HS-5 (cell line): ENCODE results near the gene SMURF1.

Experiments
- DNase-seq: peaks from one replicate; pipeline ENCODE4 v3.0.0-alpha.2; 2012; ENCODE audit warnings: low read depth

Gene SMURF1

DNA sequence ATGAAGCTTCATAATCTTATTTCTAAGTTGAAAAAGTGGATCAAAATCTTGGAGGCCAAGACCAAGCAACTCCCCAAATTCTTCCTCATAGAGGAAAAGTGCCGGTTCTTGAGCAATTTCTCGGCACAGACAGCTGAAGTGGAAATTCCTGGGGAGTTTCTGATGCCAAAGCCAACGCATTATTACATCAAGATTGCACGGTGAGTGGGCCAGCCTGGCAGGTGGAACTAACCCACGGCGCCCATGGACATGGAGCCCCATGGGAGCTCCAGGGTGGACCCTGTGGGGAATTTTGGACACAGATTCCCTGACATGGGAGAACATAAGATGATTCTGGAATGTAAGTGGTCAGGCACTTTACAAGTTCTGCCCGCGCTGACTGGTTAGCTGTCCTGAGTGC is 139.7 kb downstream of the SMURF1 start:
- DNase-seq: no peak

DNA sequence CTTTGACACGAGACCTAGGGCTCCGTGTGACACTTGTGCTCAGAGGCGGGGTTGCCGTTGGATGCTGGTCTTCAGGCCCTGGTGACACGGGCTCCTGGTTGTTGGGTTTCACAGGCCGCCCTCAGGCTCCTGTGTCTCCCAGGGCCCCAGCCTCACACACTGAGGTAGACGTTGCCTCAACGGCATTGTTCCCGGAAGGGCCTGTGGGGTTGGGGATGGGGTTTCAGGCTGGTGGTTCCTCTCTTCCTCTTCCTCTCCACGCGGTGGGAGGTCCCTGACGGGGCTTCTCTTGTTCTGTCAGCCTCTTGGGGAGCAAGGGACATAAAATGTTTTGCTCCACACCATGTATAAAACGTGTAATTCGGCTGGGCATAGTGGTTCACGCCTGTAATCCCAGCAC is 140.5 kb downstream of the SMURF1 start:
- DNase-seq: no peak

DNA sequence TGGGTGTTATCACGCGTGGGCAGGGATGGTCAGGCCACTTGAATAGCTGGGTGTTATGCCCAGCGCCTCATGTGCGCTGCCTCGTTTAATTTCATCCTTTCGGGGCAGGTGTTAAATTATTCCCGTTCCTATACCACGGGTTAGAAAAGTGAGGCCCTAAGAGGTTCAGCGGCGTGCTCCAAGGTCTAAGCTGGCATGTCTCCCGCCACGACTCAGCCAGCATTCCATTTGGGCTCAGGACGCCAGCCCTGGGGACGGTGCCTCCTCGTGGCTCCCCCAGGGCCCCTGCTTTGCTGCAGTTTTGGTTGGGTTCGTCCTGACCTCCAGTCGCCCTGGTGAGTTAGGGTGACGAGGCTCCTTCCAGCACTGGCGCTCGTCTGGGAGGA is 141.1 kb downstream of the SMURF1 start:
- no peak for DNase-seq

DNA sequence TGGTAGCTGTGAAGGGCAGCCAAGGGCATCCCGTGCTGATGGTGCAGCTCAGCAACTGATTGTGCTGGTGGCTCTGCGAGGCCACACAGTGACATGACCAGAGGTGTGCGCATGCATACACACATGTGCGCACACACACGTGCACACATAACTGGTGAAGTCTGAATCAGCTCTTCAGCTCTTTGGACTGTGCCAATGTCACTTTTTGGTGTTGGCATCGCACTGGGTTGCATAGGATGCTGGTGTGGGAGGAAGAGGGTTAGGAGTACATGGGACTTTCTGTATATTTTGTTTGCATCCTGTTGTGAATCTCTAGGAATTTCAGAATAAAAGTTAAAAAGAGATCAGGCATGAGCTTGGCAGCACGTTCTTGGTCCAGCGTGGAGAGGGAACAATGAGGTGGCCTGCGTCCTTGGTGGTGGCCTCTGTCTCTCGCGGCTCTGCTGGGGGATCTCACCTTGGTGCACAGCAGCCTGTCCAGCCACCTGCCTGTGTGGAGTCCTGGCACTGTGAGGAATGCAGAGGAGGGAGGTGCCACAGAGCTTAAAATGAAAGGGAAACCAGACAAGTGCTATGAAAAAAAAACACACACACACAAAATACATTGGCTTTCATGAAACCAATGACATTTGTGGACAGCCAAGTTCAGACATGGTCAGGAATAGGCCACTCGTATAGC is 141.6 kb downstream of the SMURF1 start:
- DNase-seq: no peak

DNA sequence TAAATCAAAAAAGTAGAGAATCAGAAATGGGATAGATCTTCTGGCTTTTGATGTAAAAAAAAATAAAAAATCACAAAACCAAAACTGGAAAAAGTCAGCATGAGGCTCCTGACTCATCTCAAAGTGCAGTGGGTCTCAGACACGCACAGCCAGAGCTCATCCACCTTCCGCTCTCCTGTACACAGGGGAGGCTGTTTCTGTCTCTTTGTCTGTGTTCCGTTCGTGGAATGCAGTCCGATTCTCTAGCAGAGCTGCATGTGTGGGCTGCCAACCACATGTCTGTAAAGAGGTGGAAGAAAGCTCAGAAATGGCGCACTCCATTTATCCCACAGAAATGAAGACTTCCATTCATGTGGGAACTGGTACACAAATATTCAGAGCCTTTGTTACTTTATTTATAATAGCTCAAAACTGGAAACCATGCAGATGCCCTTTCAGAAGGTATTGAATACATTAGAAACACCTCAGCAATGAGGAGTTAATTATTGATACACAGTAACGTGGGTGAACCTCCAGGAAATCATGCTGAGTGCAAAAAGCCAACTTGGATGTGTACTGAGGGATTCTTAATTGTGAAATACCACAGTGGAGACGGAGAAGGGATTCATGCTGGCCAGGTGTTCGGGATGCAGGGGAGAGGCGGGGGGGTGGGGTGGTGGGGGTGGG is 142.3 kb downstream of the SMURF1 start:
- DNase-seq: no peak

DNA sequence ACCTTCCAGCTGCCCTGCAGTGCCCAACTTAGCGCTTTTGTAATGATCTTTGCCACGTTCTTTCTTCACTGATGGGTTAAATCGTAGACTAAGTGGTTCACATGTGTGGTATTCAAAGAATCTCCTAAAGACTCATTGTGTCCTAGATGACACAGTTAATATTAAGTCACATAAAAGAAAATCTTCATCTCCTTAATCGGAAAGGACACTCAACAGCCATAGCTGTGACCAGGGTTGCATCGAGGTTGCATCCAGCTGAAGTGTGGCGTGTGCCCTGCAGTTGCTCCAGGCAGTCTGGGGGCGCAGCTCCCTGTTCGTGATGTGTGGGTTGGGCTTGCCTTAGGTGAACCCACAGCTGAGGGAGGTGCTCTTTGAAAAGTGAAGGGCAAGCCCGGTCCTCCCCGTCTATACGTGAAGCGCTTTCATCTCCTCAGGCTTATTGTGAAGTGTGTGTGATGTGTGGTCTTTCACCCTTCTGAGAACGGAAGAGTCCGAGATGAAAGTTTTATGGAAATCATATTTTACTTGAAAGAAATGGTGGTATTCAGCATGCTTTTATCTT is 142.9 kb downstream of the SMURF1 start:
- DNase-seq: no peak

DNA sequence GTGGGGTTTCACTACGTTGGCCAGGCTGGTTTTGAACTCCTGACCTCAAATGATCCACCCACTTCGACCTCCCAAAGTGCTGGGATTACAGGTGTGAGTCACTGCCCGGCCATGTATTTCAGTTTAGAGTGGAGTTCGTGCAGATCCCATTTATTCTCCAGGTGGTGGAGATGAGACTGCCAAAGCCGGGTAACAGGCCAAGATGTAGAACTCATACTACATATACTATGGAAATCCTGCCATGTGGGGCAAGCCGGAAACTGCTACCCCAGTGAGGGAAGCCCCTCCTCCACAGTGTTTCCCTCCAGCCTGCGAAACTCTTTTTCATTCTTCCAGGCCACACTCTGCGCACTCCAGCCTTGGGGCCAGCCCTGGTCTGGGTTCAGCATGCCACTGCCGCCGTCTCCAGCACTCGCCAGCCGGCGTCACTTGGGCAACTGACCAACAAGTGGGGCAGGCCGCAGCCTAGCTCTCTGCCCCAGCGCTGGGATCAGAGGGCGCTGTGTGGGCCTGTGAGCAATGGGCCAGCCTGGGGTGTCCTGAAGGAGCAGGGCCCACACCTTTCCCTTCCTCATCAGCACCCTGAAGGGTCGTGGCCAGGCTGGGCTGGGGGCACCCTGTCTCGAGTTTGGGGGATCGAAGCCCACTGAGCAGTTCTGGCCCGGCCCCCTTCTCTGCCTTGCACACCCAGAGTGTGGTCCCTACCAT is 143.6 kb downstream of the SMURF1 start:
- no peak for DNase-seq

DNA sequence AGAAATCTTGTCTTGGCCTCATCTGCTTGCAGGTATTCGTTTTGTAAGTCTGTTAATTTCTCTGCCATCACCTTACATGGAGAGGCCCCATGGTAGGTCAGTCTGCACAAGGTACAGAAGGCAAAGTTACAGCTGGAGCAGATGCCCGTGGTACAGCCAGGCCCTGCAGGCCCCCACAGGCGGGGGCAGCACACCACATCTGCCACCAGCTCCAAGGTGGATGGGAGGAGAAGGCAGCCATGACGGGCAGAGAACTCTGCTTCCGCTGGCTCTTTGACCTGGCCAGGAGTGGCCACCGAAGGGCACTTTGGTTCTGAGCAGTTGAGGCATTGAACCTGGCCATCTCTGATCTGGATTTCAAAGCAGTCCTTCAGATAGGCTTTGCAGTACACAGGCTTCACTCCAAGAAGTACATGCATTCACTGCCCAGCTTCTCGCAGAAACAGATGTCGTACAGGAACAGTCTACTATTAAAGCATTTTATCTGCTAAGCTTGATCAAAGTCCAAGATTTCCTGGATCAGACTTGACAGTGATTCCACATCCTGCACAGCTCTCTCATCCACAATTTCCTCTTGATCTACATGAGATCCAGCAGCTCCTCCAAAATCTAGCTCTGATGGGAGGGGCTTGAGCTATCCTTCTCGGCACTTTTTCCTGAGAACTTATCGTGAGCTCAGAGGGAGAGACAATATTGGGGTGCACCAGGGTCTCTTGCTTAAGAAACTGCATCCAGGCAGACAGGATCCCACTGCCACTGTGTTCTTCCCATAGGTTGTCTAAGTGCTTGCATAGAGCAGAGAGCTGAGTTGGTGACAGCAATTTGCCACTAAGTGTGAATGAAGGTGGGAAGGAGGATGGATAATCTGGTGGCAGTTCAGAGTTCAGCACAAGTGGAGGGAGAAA is 144.8 kb downstream of the SMURF1 start:
- DNase-seq: no peak

DNA sequence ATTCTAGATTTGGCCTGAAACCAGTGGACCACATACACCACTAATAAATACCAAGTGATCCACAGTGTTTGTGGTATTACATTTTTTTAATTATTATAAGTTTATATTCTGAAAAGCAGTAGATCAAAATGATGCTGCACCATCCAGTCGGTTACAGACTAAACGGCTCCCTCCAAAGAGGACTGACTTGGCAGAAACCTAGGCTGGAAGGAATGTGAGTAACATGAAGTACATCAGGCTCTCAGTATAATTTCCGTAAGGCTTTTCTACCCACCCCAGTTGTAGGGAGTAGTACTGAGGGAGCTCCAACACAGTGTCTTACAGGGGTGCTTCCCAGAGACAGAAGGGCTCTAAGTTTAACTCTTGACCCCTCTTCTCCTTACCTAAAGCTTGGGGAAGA is 146.1 kb downstream of the SMURF1 start:
- DNase-seq: no peak

DNA sequence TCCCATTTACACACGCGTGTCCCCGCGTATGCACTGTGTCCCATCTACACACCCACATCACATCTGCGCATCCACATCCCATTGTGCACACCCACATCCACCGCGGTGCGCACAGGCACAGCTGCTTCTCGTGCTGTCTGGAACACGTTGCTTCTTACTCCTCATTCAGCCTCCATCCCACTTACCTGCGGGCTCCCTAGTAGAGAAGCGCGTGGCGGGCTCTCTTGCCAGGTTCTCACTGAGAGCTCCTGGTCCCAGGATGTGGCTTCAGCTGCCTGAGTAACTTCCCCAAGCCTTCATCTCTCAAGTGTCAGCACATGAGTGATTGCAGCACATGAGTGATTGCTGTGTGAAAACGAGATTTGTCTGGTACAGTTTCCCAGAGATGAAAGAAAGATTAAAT is 147.8 kb downstream of the SMURF1 start:
- no peak for DNase-seq

DNA sequence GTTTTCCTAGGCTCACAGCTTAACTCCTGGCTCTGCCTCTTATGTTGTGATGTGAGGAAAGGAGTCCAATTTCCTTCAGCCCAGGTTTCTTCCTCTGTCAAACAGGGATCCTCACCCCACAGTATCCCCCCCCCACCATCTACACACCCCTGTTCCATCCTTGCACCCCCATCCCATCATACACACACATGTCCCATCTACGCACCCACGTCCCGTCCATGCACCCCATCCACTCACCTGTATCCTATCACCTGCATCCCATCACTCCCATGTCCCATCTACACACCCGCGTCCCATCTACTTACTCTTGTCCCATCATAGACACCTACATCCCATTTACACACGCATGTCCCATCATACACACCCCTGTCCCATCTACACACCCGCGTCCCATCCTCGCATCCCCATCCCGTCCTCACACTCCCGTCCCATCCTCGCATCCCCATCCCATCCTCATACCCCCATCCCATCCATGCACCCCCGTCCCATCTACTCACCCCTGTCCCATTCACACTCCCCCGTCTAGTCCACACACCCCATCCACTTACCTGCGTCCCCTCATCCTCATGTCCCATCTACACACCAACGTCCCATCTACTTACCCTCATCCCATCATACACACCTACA is 148.3 kb downstream of the SMURF1 start:
- no peak for DNase-seq

DNA sequence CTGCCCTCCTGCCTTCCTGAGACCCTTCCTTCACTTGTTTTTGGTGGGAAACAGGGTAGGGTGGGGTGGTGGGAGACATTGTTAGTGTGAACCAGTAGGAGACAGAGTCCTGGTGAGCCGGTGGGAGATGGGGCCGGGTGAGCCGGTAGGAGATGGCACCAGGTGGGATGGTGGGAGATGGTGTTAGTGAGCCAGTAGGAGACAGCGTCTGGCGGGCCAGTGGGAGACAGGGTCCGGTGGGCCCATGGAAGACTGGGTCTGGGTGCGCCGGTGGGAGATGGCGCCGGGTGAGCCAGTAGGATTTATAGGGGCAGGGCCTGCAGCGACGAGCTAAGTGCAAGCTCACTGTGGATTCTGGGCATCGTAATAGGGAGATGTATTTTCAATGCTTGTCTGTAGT is 148.8 kb downstream of the SMURF1 start:
- DNase-seq: no peak

DNA sequence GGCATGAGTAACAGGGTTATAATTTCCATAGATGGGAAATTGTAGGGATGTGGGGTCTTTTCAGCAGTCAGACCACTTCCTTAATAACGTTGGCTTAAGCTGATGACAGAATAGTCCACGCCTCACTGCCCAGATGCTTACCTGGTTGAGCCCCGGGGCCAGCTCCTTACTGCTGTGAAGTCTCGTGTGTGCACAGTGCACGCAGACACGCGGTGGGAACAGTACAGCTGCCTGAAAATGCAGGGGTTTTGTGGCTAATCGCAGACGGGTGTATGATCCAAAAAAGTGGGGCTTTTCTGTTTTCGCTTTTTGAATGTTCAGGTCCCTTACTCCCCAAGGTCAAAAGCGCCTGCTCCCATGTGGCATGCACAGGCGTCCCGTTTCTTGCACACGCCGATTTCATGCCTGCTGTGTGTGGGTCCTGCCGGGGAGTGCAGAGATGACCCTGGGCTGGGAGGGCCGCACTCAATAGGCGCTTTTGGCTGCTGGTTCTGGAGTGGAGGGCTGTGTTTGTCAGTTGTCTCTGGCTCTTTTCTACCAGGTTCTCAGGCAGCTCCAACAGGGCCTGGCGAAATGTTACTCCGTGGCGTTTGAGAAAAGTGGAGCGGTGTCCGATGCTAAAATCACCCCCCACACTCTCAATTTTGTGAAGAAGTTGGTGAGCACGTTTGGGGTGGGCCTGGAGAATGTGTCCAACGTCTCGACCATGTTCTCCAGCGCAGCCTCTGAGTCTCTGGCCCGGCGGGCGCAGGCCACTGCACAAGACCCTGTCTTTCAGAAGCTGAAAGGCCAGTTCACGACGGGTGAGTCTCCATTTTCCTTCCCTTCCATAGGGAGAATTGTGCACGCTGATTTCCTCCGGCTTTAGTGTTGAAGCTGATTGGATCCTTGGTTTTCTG is 149.6 kb downstream of the SMURF1 start:
- no peak for DNase-seq

DNA sequence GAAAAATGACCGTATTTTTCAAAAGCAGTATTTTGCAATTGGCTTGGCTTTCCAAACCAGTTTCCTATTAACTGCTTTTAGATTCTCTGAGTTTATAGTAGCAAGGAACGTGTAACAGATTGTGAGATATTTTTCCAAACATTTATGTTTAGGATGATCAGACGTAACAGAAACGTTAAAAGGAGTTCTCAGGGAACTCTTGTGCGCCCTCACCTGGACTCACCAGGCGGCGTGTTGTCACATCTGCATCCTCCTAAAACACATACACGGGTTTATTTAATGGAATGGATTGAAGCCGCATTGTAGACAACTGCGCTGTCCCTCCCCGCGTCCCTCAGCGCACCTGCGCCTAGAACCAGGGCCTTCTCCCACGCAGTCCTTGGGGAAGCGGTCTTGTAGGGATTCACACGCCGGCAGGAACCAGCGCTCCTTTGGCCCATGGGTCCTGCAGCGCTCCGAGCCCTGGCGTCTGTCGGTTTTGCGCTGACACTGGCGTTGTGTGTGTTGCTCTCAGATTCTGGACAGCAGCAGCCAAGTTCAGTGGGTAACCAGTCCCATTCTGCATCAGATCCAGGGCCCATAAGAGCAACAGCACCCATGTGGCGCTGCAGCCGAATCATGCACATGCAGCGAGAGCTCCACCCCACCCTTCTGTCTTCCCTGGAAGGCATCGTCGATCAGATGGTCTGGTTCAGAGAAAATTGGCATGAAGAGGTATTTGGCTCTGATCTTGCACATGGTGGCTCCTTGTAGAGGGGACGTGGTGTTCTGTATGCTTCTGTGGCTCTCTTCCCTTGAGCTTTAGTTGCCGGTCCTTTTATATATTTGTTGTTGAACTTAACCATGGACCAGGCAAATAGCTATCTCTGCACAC is 150.6 kb downstream of the SMURF1 start:
- no peak for DNase-seq

DNA sequence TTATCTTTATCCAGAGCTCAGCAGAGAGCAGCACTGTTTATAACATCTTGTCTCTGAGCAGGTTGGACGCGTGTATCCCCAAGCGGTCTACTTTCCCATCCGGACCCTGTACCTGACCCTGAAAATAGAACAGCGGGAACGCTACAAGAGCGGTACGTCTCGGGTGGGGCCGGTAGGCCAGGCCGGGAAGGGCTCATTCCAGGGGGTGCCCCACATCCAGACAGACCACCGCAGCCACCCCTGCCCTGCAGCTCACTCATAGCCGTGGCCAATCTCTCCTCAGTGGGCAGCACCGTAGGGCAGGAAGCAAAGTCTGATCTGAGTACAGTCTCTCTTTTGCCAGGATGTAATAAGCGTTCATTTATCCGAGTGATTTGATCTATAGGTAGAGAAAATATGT is 151.8 kb downstream of the SMURF1 start:
- DNase-seq: no peak

DNA sequence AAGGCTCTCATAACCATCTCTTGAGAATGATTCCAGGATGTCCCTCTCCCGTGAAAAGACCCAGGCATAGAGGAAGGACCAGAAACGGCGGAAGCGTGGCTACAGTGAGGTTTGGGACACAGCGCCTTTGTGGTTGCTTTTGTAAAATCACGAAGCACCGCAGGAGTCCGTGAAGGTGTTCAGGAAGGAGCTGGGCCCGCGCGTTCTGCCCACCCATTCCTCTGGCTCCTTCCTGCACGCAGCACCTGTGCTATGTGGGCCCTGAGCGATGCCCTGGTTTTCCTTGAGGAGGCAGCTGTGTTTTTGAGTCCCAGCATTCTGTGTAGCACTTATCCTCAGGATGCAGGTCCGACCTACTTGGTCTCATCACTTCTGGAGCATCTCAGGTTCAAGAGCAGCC is 152.8 kb downstream of the SMURF1 start:
- no peak for DNase-seq

DNA sequence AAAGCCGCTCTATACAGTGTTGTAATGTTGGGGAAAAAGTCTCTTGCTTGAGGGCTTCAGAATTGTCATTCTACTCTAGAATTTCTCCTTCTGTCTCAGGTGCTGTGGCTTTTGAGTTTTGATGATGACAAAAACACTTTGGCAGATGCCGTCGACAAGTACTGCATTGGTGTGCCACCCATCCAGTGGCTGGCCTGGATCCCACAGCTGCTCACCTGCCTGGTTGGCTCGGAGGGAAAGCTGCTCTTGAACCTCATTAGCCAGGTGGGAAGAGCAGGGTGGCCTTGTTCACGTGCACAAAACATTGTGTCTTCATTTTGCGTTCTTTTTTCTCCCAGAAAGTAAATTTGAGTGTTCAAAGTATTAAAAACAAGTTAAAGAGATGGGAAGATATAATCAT is 153.6 kb downstream of the SMURF1 start:
- no peak for DNase-seq

DNA sequence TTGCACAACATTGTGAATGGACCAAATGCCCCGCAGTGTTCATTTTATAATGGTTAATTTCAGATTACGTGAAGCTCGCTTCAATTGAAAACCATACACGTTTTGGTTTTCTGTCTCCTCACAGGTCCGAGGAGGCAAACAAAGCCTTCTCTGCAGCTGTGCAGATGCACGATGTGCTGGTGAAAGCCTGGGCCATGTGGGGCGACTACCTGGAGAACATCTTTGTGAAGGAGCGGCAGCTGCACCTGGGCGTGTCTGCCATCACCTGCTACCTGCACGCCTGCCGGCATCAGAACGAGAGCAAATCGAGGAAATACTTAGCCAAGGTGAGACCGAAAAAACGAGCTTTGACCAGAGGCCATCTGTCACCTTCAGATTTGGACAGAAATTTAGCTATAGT is 155.3 kb downstream of the SMURF1 start:
- DNase-seq: no peak

DNA sequence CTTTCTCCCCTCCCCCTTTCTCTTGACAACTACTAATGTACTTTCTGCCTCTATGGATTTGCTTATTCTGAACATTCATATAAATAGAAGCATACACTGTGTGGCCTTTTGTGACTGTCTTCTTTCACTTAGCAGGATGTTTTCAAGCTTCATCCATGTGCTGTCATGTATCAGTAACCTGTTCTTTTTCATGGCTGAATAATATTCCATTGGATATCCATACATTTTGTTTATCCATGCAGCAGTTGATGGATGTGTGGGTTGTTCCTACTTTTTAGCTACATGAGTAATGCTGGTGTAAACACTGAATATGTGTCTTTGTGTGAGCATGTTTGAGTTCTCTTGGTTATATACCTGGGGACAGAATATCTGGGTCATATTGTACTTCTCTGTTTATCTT is 158.0 kb downstream of the SMURF1 start:
- DNase-seq: no peak

DNA sequence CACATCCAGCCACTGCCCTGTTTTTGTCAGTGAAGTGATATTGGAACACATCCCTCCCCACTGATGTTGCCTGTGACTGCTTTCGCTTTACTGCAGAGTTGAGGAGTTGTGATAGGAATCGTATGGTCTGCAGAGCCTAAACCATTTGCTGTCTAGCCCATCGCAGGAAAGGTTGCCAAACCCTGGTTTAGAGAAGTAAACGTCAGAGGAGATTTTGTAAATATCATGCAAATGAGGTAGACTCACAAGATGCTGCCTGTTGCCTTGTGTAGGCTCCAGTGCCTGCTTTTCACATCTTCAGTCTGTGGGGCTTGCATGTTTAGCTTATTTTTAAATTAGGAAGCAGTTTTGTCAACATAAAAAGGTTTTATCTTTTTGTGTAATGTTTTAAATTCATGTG is 158.5 kb downstream of the SMURF1 start:
- no peak for DNase-seq
